ENCODE measurements around the gene ATP5MC2. TPM values are rescaled to one million over a fixed set of nuclear protein-coding genes. Genes with fewer than 3 reads are reported as not detected.
"Not testable (repeated sequence)": the region's sequence is repeated elsewhere in the genome, so short reads cannot be mapped to it uniquely, and the experiment has no call there.

ATP5MC2 gene
- 100 to 1,000 TPM; 286 to 394 (median 306) TPM for total RNA-seq

- H3K9me3 ChIP-seq, result no peaks in the 10 kb centered on the region
- DNase-seq (ENCODE audit: low spot score in 2 of 2), result peak; percentile 97 to 98
- H3K27ac ChIP-seq, result peak within 1 kb of the TSS; percentile 92
- no peaks in the 10 kb centered on the region for H3K27me3 ChIP-seq
- intact Hi-C loops (cut with DNase I; ENCODE audit: low total_unique reads), result loop anchor here (5.0 kb wide), 1 partner anchor 129 kb away; no protein-coding TSS in a partner anchor
- TF ChIP-seq CTCF (IDR thresholded peaks at IDR 0.05) (peak; percentile 100), POLR2AphosphoS5 (IDR thresholded peaks at IDR 0.05) (peak; percentile 89 to 96 (median 96)), POLR2A (IDR thresholded peaks at IDR 0.05) (peak; percentile 57)
- peaks cover 0 to 5% of the 10 kb centered on the region in 2 donors for H3K4me1 ChIP-seq
- no peaks in the 10 kb centered on the region for H3K36me3 ChIP-seq
- peak within 1 kb of the TSS; percentile 57 to 77 (median 76) for H3K4me3 ChIP-seq
Measured at GRCh38 chr12:53675701-53676607, at the start of gene ATP5MC2. TSS of gene ATP5MC2 (minus strand) at chr12:53676083. CDS start at chr12:53672614, 3,469 bp downstream.

GRCh38 chr12:53722450-53723041, 46.7 kb upstream of the ATP5MC2 start:
- Histone ChIP-seq H3K27me3 (no peaks in the 10 kb centered on the region), H3K4me1 (peaks cover 0 to 12% of the 10 kb centered on the region in 2 donors), H3K9me3 (no peaks in the 10 kb centered on the region), H3K36me3 (no peaks in the 10 kb centered on the region), H3K27ac (no peak overlapping the region), H3K4me3 (no peak overlapping the region)
- DNase-seq (ENCODE audit: low spot score in 2 of 2), result no peak
- intact Hi-C loops (cut with DNase I; ENCODE audit: low total_unique reads), result no loop called here
- TF ChIP-seq POLR2A (IDR thresholded peaks at IDR 0.05) (no peak), POLR2AphosphoS5 (IDR thresholded peaks at IDR 0.05) (no peak), CTCF (IDR thresholded peaks at IDR 0.05) (no peak)

GRCh38 chr12:53720946-53721345, 45.1 kb upstream of the ATP5MC2 start:
- Histone ChIP-seq H3K4me1 (peaks cover 0 to 6% of the 10 kb centered on the region in 2 donors), H3K4me3 (no peak overlapping the region), H3K9me3 (no peaks in the 10 kb centered on the region), H3K27me3 (no peaks in the 10 kb centered on the region), H3K27ac (no peak overlapping the region), H3K36me3 (no peaks in the 10 kb centered on the region)
- no peak for TF ChIP-seq CTCF (IDR thresholded peaks at IDR 0.05)
- TF ChIP-seq POLR2A (IDR thresholded peaks at IDR 0.05), result no peak
- intact Hi-C loops (cut with DNase I; ENCODE audit: low total_unique reads), result no loop called here
- no peak for DNase-seq (ENCODE audit: low spot score in 2 of 2)

GRCh38 chr12:53719649-53720048, 43.8 kb upstream of the ATP5MC2 start:
- no peaks in the 10 kb centered on the region for H3K4me1 ChIP-seq
- peaks cover 4% of the 10 kb centered on the region for H3K36me3 ChIP-seq
- H3K27me3 ChIP-seq, result no peaks in the 10 kb centered on the region
- no peak overlapping the region for H3K27ac ChIP-seq
- no peak overlapping the region for H3K4me3 ChIP-seq
- TF ChIP-seq POLR2AphosphoS5 (IDR thresholded peaks at IDR 0.05) (no peak), CTCF (IDR thresholded peaks at IDR 0.05) (no peak), POLR2A (IDR thresholded peaks at IDR 0.05) (no peak)
- no peak for DNase-seq (ENCODE audit: low spot score in 2 of 2)
- intact Hi-C loops (cut with DNase I; ENCODE audit: low total_unique reads), result no loop called here
- no peaks in the 10 kb centered on the region for H3K9me3 ChIP-seq

GRCh38 chr12:53718567-53718966, 42.7 kb upstream of the ATP5MC2 start:
- H3K4me3 ChIP-seq; H3K27me3 ChIP-seq; H3K36me3 ChIP-seq; DNase-seq (ENCODE audit: low spot score in 2 of 2); H3K4me1 ChIP-seq; H3K27ac ChIP-seq; H3K9me3 ChIP-seq; intact Hi-C loops (cut with DNase I; ENCODE audit: low total_unique reads): not testable (repeated sequence)

All from breast epithelium (tissue), 4 donors.